ENCODE measurements around the gene DTWD2. TPM values are rescaled to one million over a fixed set of nuclear protein-coding genes. Genes with fewer than 3 reads are reported as not detected.

DTWD2 gene
- polyA plus RNA-seq, 1 of the 3 experiments (the other 2 are of a cell fraction), result 2.5 TPM

GRCh38 chr5:119017994-119018393 is 29.6 kb upstream of the DTWD2 start:
- Histone ChIP-seq H3K4me1 (ENCODE audit: control insufficient read depth in 1 of 2, insufficient read depth in 2 of 2, low read depth in 1 of 2, low read length in 1 of 2) (no peaks in the 10 kb centered on the region; a peak in 1 of 4 replicates), H3F3A (replicated peaks; ENCODE audit: insufficient read depth) (no peaks in the 10 kb centered on the region), H3K4me2 (no peak overlapping the region), H4K20me1 (ENCODE audit: insufficient read depth) (no peaks in the 10 kb centered on the region), H3K4me3 (ENCODE audit: low read depth in 2 of 2, low read length in 1 of 2) (no peak overlapping the region), H3K79me2 (ENCODE audit: insufficient read depth) (no peaks in the 10 kb centered on the region), H3K9ac (no peak overlapping the region), H2AFZ (ENCODE audit: low read depth) (peak overlapping the region; percentile 35; the same call in 1 of the 2 replicates), H3K27me3 (ENCODE audit: insufficient read depth) (no peaks in the 10 kb centered on the region), H3K36me3 (replicated peaks in 1 of 2; ENCODE audit: control insufficient read depth in 1 of 2, insufficient read depth in 2 of 2, low read length in 1 of 2) (no peaks in the 10 kb centered on the region), H3K9me3 (no peaks in the 10 kb centered on the region), H3K9me2 (no peaks in the 10 kb centered on the region), H3K27ac (ENCODE audit: low read depth in 2 of 2, low read length in 1 of 2) (no peak overlapping the region)
- WGBS (ENCODE audit: low lambda C conversion rate), result 64% methylated on average over 2 of the region's 2 CpGs
- POLR2A ChIA-PET, result no interaction called here
- CTCF ChIA-PET, result no interaction called here
- TF ChIP-seq YY1 (IDR thresholded peaks at IDR 0.05; ENCODE audit: low read depth) (no peak), FOXM1 (IDR thresholded peaks at IDR 0.05; ENCODE audit: low read depth) (no peak), MXI1 (IDR thresholded peaks at IDR 0.05; ENCODE audit: low read depth, low read length) (no peak), GATA2 (CRISPR knock-in tag; IDR thresholded peaks at IDR 0.05) (no peak), SIN3A (IDR thresholded peaks at IDR 0.05; ENCODE audit: borderline replicate concordance, low read depth, low read length) (no peak), MEF2A (IDR thresholded peaks at IDR 0.05; ENCODE audit: borderline replicate concordance, low read depth) (no peak), EZH2phosphoT487 (IDR thresholded peaks at IDR 0.05; ENCODE audit: borderline replicate concordance, low read depth) (no peak), USF1 (IDR thresholded peaks at IDR 0.05; ENCODE audit: borderline replicate concordance, low read depth) (no peak), RCOR1 (IDR thresholded peaks at IDR 0.05; ENCODE audit: low read length) (no peak)
- DNase-seq, result no peak

GRCh38 chr5:119016125-119016774 is 27.9 kb upstream of the DTWD2 start:
- Histone ChIP-seq H2AFZ (ENCODE audit: low read depth) (no peak overlapping the region), H3K4me1 (ENCODE audit: control insufficient read depth in 1 of 2, insufficient read depth in 2 of 2, low read depth in 1 of 2, low read length in 1 of 2) (no peaks in the 10 kb centered on the region; a peak in 1 of 4 replicates), H3K27me3 (ENCODE audit: insufficient read depth) (no peaks in the 10 kb centered on the region), H3K36me3 (replicated peaks in 1 of 2; ENCODE audit: control insufficient read depth in 1 of 2, insufficient read depth in 2 of 2, low read length in 1 of 2) (no peaks in the 10 kb centered on the region), H3K27ac (ENCODE audit: low read depth in 2 of 2, low read length in 1 of 2) (no peak overlapping the region), H3K9me2 (no peaks in the 10 kb centered on the region), H3K4me3 (ENCODE audit: low read depth in 2 of 2, low read length in 1 of 2) (no peak overlapping the region), H4K20me1 (ENCODE audit: insufficient read depth) (no peaks in the 10 kb centered on the region), H3F3A (replicated peaks; ENCODE audit: insufficient read depth) (no peaks in the 10 kb centered on the region), H3K4me2 (no peak overlapping the region), H3K9me3 (no peaks in the 10 kb centered on the region), H3K79me2 (ENCODE audit: insufficient read depth) (no peaks in the 10 kb centered on the region), H3K9ac (no peak overlapping the region)
- 83% methylated on average over 7 of the region's 7 CpGs for WGBS (ENCODE audit: low lambda C conversion rate)
- DNase-seq, result no peak
- ChIA-PET POLR2A (no interaction called here), CTCF (interaction anchor here (1.0 to 1.1 kb wide), 2 partner anchors 11 to 27 kb away, joined by 3 to 4 read pairs; no protein-coding TSS in a partner anchor)
- TF ChIP-seq, protein P1, sequence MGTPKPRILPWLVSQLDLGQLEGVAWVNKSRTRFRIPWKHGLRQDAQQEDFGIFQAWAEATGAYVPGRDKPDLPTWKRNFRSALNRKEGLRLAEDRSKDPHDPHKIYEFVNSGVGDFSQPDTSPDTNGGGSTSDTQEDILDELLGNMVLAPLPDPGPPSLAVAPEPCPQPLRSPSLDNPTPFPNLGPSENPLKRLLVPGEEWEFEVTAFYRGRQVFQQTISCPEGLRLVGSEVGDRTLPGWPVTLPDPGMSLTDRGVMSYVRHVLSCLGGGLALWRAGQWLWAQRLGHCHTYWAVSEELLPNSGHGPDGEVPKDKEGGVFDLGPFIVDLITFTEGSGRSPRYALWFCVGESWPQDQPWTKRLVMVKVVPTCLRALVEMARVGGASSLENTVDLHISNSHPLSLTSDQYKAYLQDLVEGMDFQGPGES (IDR thresholded peaks at IDR 0.05; ENCODE audit: low read depth, low read length), result no peak
- TF ChIP-seq TEAD4 (IDR thresholded peaks at IDR 0.05; ENCODE audit: borderline replicate concordance, insufficient read depth) (no peak), FOXJ3 (CRISPR knock-in tag; IDR thresholded peaks at IDR 0.05) (no peak), FOSL2 (IDR thresholded peaks at IDR 0.05; ENCODE audit: borderline replicate concordance, low read depth) (no peak), RXRA (IDR thresholded peaks at IDR 0.05; ENCODE audit: borderline replicate concordance, low read depth) (no peak), TAF1 (IDR thresholded peaks at IDR 0.05; ENCODE audit: borderline replicate concordance, low read depth, low read length) (no peak), CTCF (IDR thresholded peaks at IDR 0.05) (no peak), ZBTB33 (IDR thresholded peaks at IDR 0.05; ENCODE audit: borderline replicate concordance, low read depth) (no peak), GATA2 (CRISPR knock-in tag; IDR thresholded peaks at IDR 0.05) (no peak), ELF1 (IDR thresholded peaks at IDR 0.05) (no peak), USF1 (IDR thresholded peaks at IDR 0.05; ENCODE audit: borderline replicate concordance, low read depth) (no peak), RCOR1 (IDR thresholded peaks at IDR 0.05; ENCODE audit: low read length) (no peak), FOXM1 (IDR thresholded peaks at IDR 0.05; ENCODE audit: low read depth) (no peak)
- TF ChIP-seq, protein P2, sequence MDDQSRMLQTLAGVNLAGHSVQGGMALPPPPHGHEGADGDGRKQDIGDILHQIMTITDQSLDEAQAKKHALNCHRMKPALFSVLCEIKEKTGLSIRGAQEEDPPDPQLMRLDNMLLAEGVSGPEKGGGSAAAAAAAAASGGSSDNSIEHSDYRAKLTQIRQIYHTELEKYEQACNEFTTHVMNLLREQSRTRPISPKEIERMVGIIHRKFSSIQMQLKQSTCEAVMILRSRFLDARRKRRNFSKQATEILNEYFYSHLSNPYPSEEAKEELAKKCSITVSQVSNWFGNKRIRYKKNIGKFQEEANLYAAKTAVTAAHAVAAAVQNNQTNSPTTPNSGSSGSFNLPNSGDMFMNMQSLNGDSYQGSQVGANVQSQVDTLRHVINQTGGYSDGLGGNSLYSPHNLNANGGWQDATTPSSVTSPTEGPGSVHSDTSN (IDR thresholded peaks at IDR 0.05), result no peak

Measured in SK-N-SH (cell line).